Thoracic aorta (tissue), 2 donors: ENCODE results near the gene PRC1. TPM values are rescaled to one million over a fixed set of nuclear protein-coding genes. Genes with fewer than 3 reads are reported as not detected.
A peak's percentile ranks its signal among the peaks of the same experiment; 100 is the strongest.
"Not testable (repeated sequence)": the region's sequence is repeated elsewhere in the genome, so short reads cannot be mapped to it uniquely, and the experiment has no call there.

Experiments
- ATAC-seq: fragments of 150-250 bp; one replicate; pipeline ENCODE4 v1.8.0; 2017; ENCODE audit warnings: low read depth; ENCODE audit not compliant: insufficient number of reproducible peaks, low FRiP score
- DNase-seq: peaks from one replicate; pipeline ENCODE4 v3.0.0-alpha.2; 2020; ENCODE audit warnings: low spot score
- H3K27ac ChIP-seq, 2 donors: fragments of 200-600 bp; sonication (generic); 1 replicate in 1 of 2; 2 replicates in 1 of 2; pipeline ENCODE4 v1.5.1; 2016; ENCODE audit warnings: mild to moderate bottlenecking in 2 of 2, moderate library complexity in 2 of 2
- H3K27me3 ChIP-seq: fragments of 200-600 bp; sonication (generic); replicated peaks from 2 replicates; pipeline ENCODE4 v1.6.0; 2016; ENCODE audit warnings: mild to moderate bottlenecking; ENCODE audit not compliant: insufficient read depth
- H3K36me3 ChIP-seq: fragments of 200-600 bp; sonication (generic); one replicate; pipeline ENCODE4 v1.5.1; 2016
- H3K4me1 ChIP-seq, 2 donors: fragments of 200-600 bp; sonication (generic); 1 replicate in 1 of 2; 2 replicates in 1 of 2; pipeline versions ENCODE4 v1.5.1 to v1.6.0; 2016; ENCODE audit warnings: low read depth in 2 of 2, mild to moderate bottlenecking in 1 of 2; ENCODE audit not compliant: control insufficient read depth in 1 of 2
- H3K4me3 ChIP-seq: fragments of 200-600 bp; sonication (generic); 2 replicates; pipeline ENCODE4 v1.5.1; 2016; ENCODE audit warnings: mild to moderate bottlenecking
- H3K9me3 ChIP-seq: fragments of 200-600 bp; sonication (generic); 2 replicates; pipeline ENCODE4 v1.5.1; 2016
- total RNA-seq, 2 donors: library from RNA; depleted of rRNA; stranded (reverse); fragments of >200 nt; gene quantifications; one replicate each; pipeline versions ENCODE4 v1.1.0 to v1.2.3, GENCODE V29; 2016
- TF ChIP-seq, protein P1 (sequence below): fragments of 200-600 bp; sonication (generic); IDR thresholded peaks from one replicate; pipeline ENCODE4 v1.5.1; 2019; ENCODE audit warnings: antibody characterized with exemption

The PRC1 gene
- total RNA-seq, 2 donors from 2014 or later, result 5.1 to 20.5 TPM

DNA sequence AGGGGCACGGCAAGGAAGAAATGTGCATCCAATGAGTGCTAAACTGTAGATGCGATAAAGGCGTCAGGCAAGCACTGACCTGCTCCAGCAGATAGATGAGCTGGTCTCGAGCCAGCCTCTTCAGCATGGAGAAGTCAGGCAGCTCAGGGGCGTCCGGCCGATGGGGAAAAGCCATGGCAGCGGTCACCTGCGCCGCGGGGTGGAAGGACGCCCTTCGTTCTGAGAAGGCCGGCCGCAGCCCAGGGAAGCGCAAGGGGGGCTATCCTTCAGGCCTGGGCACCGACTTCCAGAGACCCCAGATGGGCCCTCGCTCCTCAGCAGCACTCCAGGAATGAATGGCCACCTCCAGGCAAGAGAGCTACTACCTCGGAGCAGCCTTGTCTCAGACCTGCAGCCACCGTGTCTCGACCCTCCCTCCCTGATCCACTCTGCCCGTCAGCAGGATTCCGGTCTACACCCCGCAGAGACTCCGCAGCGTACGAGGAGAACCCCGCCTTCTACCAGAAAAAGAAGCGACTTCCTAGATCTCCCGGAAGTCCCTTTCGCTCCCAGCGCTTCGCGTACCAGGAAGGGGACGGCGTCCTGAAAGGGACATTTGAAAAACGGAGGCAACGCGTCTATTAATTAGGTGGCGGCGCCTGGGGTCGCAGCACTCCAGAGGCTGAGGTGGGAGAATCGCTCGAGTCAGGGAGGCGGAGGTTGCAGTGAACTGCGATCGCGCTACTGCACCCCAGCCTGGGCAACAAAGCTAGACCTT is 27.9 kb upstream of the PRC1 start, which contains the start of gene VPS33B:
VPS33B (minus strand) TSS at position 520 of the 757 bp plus-strand sequence; CDS start at position 175, 345 bp downstream.
- TF ChIP-seq, protein P1, sequence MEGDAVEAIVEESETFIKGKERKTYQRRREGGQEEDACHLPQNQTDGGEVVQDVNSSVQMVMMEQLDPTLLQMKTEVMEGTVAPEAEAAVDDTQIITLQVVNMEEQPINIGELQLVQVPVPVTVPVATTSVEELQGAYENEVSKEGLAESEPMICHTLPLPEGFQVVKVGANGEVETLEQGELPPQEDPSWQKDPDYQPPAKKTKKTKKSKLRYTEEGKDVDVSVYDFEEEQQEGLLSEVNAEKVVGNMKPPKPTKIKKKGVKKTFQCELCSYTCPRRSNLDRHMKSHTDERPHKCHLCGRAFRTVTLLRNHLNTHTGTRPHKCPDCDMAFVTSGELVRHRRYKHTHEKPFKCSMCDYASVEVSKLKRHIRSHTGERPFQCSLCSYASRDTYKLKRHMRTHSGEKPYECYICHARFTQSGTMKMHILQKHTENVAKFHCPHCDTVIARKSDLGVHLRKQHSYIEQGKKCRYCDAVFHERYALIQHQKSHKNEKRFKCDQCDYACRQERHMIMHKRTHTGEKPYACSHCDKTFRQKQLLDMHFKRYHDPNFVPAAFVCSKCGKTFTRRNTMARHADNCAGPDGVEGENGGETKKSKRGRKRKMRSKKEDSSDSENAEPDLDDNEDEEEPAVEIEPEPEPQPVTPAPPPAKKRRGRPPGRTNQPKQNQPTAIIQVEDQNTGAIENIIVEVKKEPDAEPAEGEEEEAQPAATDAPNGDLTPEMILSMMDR, result no peak
- Histone ChIP-seq H3K36me3 (no peaks in the 10 kb centered on the region), H3K27me3 (no peaks in the 10 kb centered on the region), H3K4me1 (peaks cover 16 to 20% of the 10 kb centered on the region in 2 donors), H3K4me3 (peak within 1 kb of the TSS; percentile 93), H3K9me3 (no peaks in the 10 kb centered on the region), H3K27ac (peak within 1 kb of the TSS; percentile 62 to 74)
- ATAC-seq (peak; percentile 76), DNase-seq (peak; percentile 53)

DNA sequence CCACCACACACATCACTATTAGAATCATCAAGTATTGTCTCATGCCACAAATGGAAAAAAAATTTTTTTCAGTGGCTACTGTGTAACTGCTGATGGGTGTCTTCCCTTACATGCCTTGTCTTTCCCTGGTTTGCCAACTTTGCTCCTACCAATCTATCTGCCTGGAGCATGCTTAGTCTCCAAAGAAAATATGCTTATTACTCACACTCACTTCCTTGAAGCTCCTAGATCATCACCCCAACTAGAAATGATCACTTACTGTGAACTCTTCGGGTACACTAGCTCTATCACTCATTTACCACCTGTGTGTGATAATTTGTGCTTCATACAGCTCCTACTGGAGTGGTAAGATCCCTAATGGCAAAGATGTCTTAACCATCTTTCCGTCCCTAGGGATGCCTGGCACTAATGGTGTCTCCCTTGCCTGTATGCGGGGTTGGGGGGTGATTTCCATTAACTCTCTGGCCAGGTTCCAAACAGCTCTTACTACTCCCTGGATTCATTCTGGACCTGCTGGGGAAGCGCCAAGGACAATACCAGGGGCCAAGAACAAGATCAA is 27.3 kb upstream of the PRC1 start:
- peak overlapping the region in 1 of 2 donors; percentile 62 for H3K27ac ChIP-seq
- TF ChIP-seq, protein P1, result no peak
- DNase-seq (no peak), ATAC-seq (no peak)
- H3K36me3 ChIP-seq, result peaks cover 4% of the 10 kb centered on the region
- H3K27me3 ChIP-seq, result no peaks in the 10 kb centered on the region
- peaks cover 16 to 20% of the 10 kb centered on the region in 2 donors for H3K4me1 ChIP-seq
- H3K9me3 ChIP-seq, result no peaks in the 10 kb centered on the region
- H3K4me3 ChIP-seq, result peak overlapping the region; percentile 93

DNA sequence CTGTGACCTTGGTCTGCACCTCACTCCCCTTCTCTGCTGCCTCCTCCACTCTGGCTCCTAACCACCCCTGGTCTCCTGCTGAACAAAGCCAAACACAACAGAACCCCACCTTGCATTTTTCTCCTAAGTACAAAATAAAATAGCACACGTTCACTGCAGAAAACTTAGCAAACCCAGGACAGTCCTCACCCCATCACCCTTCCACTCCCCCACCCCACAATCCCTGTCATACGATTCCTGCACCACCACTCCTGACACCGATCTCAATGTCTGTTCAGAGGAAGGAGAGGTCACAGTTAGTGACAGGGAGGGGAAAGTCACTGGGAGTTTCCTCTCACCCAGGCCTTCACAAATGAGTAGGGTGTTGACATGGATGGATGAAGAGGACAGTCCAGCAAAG is 23.8 kb upstream of the PRC1 start:
- ATAC-seq (no peak), DNase-seq (no peak)
- Histone ChIP-seq H3K4me3 (no peak overlapping the region), H3K9me3 (no peaks in the 10 kb centered on the region), H3K27ac (no peak overlapping the region), H3K36me3 (peaks cover 11% of the 10 kb centered on the region), H3K27me3 (no peaks in the 10 kb centered on the region), H3K4me1 (peaks cover 16 to 18% of the 10 kb centered on the region in 2 donors)
- TF ChIP-seq, protein P1, result no peak

DNA sequence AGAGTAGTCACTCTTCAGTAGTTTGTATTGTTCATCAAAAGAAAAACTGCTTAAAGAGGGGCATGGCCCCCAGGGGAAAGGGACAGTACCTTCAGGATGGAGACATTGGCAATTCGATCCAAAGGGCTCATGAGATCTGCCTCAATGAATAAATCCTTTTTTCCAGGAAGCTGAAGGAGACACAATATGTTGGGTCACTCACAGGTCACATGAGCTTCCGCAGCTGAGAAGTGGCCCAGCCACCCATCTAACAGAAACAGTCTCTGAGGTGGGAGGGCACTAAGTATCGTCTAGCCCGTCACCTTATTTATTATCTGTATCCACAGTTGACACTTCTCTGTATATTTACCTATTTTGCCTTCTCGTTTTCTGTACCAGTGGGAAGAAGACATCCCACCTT is 23.4 kb upstream of the PRC1 start:
- Histone ChIP-seq H3K36me3 (peaks cover 13% of the 10 kb centered on the region), H3K27me3 (no peaks in the 10 kb centered on the region), H3K27ac (no peak overlapping the region), H3K4me1 (peaks cover 16% of the 10 kb centered on the region in 2 donors), H3K4me3 (no peak overlapping the region), H3K9me3 (no peaks in the 10 kb centered on the region)
- TF ChIP-seq, protein P1, result no peak
- no peak for ATAC-seq
- DNase-seq, result no peak

DNA sequence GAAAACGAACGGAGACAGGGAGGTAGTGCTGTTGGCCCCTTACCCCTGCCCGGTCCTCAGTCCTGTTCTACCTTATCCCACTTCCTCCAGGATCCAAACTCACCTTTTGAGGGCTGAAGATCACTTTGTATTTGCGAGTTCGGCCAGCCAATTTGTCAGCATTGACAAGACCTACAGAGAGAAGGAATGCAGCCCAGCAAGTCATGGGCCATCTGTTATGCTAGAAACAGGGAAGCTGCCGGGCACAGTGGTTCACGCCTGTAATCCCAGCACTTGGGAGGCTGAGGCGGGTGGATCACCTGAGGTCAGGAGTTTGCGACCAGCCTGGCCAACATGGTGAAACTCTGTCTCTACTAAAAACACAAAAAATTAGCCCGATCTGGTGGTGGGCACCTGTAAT is 19.4 kb upstream of the PRC1 start:
- not testable (repeated sequence) for H3K27ac ChIP-seq, H3K27me3 ChIP-seq, H3K9me3 ChIP-seq, ATAC-seq, H3K4me3 ChIP-seq, H3K4me1 ChIP-seq, DNase-seq
- H3K36me3 ChIP-seq, result peaks cover 32% of the 10 kb centered on the region
